ENCODE data around the gene HIC1. TPM values are rescaled to one million over a fixed set of nuclear protein-coding genes. Genes with fewer than 3 reads are reported as not detected.

HIC1 gene
- total RNA-seq, 4 donors from 2014 or later, result 2.1 to 14.1 (median 5.9) TPM

DNA sequence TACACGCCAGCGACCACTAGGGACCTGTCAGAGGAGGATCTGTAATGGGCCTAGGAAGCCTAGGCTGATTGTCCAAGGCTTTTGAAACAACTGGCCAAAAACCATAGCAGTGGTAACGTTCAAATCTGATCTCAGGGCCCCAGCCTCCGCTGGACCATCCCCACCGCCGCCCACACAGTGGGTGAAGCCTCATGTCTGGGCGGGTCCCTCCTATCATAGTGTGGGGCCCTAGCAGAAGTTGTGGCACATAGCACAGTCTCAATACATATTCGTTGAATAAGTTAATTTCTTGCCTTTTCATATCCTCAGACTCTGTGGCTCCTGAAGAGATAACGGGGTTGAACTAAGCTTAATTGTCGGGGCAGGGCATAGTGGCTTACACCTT is 24.1 kb upstream of the HIC1 start:
- no peak for DNase-seq
- 4 to 11% methylated on average over 6 to 8 of the region's 10 CpGs for WGBS, 2 donors
- TF ChIP-seq POLR2A (IDR thresholded peaks at IDR 0.05), result no peak
- TF ChIP-seq, protein P1, sequence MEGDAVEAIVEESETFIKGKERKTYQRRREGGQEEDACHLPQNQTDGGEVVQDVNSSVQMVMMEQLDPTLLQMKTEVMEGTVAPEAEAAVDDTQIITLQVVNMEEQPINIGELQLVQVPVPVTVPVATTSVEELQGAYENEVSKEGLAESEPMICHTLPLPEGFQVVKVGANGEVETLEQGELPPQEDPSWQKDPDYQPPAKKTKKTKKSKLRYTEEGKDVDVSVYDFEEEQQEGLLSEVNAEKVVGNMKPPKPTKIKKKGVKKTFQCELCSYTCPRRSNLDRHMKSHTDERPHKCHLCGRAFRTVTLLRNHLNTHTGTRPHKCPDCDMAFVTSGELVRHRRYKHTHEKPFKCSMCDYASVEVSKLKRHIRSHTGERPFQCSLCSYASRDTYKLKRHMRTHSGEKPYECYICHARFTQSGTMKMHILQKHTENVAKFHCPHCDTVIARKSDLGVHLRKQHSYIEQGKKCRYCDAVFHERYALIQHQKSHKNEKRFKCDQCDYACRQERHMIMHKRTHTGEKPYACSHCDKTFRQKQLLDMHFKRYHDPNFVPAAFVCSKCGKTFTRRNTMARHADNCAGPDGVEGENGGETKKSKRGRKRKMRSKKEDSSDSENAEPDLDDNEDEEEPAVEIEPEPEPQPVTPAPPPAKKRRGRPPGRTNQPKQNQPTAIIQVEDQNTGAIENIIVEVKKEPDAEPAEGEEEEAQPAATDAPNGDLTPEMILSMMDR (IDR thresholded peaks at IDR 0.05), result peak in 3 of 6 experiments; percentile 26 to 57 (median 34)
- Histone ChIP-seq H3K9me3 (no peaks in the 10 kb centered on the region), H3K27ac (peak overlapping the region; percentile 67 to 85 (median 78)), H3K27me3 (peaks cover 0 to 33% (median 0%) of the 10 kb centered on the region in 4 donors), H3K4me1 (peaks cover 12 to 41% (median 20%) of the 10 kb centered on the region in 3 donors), H3K36me3 (peaks cover 5 to 22% (median 6%) of the 10 kb centered on the region in 3 donors), H3K4me3 (peak overlapping the region; percentile 81 to 97 (median 90))
- intact Hi-C loops (cut with DNase I), result no loop called here

DNA sequence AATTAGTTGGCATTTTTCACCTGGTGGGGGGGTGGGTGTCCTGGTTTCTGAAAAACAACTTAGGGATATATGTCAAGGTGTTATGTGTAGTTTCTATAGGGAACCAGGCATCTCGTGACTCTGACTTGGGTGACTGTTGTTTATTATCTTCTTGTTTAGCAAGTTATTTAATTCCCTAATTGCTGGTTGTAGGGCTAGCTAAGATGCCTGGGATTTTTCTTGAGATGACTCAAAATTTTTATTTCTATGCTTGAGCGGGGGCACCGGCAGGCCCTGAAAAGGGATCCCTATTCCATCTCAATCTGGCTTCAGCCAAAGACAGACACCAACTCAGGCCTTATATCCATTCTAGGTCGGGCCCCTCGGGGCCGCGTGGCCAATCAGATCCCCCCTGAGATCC is 21.8 kb upstream of the HIC1 start:
- intact Hi-C loops (cut with DNase I), result no loop called here
- Histone ChIP-seq H3K9me3 (no peaks in the 10 kb centered on the region), H3K27ac (no peak overlapping the region), H3K36me3 (peaks cover 12 to 46% (median 12%) of the 10 kb centered on the region in 3 donors), H3K4me1 (peaks cover 8 to 34% (median 15%) of the 10 kb centered on the region in 3 donors), H3K4me3 (no peak overlapping the region), H3K27me3 (peaks cover 0 to 9% (median 0%) of the 10 kb centered on the region in 4 donors)
- DNase-seq, result no peak
- WGBS, 2 donors, result 85 to 87% methylated on average over 7 of the region's 7 CpGs
- TF ChIP-seq POLR2A (IDR thresholded peaks at IDR 0.05), result no peak
- TF ChIP-seq, protein P1 (IDR thresholded peaks at IDR 0.05), result no peak

DNA sequence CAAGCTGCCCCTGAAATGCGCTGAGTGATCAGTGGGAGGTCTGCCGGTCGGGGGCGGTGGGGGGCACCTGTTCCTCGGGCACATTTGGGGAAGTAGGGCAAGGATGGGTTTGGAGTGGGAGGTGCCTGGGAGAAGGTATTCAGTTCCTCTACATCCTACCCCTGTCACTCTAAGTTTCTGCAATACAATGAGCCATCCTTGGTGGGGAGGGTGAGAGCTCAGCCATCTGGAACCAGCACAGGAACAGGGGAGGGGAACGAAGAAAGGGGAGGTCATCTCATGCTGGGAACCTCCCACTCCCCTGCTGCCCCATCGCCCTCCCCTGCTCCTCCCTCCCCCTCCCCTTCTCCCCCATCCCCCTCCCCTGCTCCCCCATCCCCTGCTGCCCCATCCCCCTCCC is 20.7 kb upstream of the HIC1 start:
- no peaks in the 10 kb centered on the region for H3K9me3 ChIP-seq
- peaks cover 8 to 34% (median 15%) of the 10 kb centered on the region in 3 donors for H3K4me1 ChIP-seq
- H3K27me3 ChIP-seq, result no peaks in the 10 kb centered on the region
- H3K36me3 ChIP-seq, result peaks cover 12 to 56% (median 12%) of the 10 kb centered on the region in 3 donors
- no peak overlapping the region for H3K4me3 ChIP-seq
- intact Hi-C loops (cut with DNase I), result no loop called here
- DNase-seq, result no peak
- TF ChIP-seq, protein P1 (IDR thresholded peaks at IDR 0.05), result no peak
- TF ChIP-seq POLR2A (IDR thresholded peaks at IDR 0.05), result no peak
- 70 to 79% methylated on average over 5 to 6 of the region's 7 CpGs for WGBS, 2 donors
- no peak overlapping the region for H3K27ac ChIP-seq

DNA sequence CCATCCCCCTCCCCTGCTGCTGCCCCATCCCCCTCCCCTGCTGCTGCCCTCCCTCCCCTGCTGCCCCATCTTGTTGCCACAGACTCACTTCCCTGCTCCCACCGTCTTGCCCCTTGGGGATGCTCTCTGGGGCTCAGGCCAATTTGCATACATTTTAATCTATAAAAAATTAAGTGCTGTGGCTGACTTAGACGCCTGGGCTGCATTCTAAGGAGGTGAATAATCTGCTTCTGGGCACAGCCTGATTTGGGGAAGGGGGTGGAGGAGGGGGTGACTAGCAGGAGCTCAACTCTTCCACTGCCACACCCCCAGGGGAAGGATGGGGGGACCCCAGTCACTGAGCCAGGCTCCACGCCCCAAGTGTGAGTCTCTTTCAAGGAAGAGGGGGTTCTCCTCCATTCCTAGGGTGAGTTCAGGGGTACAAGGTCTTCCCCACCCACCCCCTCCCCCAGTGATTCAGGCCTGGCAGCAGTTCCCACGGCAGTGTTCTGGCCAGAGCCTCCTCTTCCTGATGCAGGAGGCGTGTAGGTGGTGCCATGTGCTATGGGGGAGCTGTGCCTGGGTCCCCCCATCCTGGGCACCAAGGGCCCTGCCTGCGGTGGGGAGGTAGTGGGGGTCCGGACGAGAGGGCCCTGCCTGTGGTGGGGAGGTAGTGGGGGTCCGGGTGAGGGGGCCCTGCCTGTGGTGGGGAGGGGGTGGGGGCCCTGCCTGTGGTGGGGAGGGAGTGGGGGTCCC is 19.9 kb upstream of the HIC1 start:
- no peak for TF ChIP-seq POLR2A (IDR thresholded peaks at IDR 0.05)
- TF ChIP-seq, protein P1 (IDR thresholded peaks at IDR 0.05), result no peak
- 71 to 80% methylated on average over 1 of the region's 9 CpGs for WGBS, 2 donors
- intact Hi-C loops (cut with DNase I), result no loop called here

More for the DNA sequence above, 19.9 kb upstream of the HIC1 start:
- Histone ChIP-seq H3K27me3 (no peaks in the 10 kb centered on the region), H3K4me1 (peaks cover 8 to 28% (median 12%) of the 10 kb centered on the region in 3 donors), H3K36me3 (peaks cover 12 to 63% (median 12%) of the 10 kb centered on the region in 3 donors), H3K4me3 (no peak overlapping the region), H3K9me3 (no peaks in the 10 kb centered on the region), H3K27ac (no peak overlapping the region)
- DNase-seq, result no peak
